NCI-H460 (cell line): ENCODE results near the gene MLX. TPM values are rescaled to one million over a fixed set of nuclear protein-coding genes. Genes with fewer than 3 reads are reported as not detected.
"Not testable (repeated sequence)": the region's sequence is repeated elsewhere in the genome, so short reads cannot be mapped to it uniquely, and the experiment has no call there.

ENCODE experiments used
- DNase-seq: peaks from one replicate; pipeline ENCODE4 v3.0.0-alpha.2; 2016; ENCODE audit warnings: low read depth; ENCODE audit errors: extremely low read depth
- total RNA-seq: library from RNA; depleted of rRNA; stranded (reverse); fragments of >200 nt; shearing (Covaris generic); gene quantifications from 2 replicates; pipeline ENCODE4 v1.2.3, GENCODE V29; 2014; rRNA removed

Gene MLX
- total RNA-seq, 1 experiment from 2014 or later, result 41.4 TPM

DNA sequence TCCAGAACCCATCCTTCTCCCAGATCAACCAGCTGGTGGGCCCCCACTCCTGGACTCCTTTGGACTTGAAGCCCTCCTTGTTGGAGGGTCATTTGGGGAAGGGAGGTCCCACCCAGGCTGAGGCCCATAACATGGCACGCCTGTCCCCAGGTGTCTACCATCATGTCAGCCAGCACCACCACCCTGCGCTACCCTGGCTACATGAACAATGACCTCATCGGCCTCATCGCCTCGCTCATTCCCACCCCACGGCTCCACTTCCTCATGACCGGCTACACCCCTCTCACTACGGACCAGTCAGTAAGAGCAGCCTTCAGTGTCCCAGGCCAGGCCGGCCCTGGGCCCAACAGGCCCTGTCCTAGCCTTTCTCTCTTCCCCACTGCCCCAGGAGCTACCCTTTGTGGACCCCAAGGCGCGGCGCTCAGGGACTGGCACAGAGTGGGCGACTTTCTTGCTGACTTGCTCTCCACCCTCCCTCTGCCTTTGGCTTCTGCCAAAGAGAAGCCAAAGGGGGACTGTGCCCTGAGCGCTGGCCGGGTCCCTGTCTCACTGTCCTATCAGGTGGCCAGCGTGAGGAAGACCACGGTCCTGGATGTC is 46.9 kb downstream of the MLX start:
- no peak for DNase-seq

DNA sequence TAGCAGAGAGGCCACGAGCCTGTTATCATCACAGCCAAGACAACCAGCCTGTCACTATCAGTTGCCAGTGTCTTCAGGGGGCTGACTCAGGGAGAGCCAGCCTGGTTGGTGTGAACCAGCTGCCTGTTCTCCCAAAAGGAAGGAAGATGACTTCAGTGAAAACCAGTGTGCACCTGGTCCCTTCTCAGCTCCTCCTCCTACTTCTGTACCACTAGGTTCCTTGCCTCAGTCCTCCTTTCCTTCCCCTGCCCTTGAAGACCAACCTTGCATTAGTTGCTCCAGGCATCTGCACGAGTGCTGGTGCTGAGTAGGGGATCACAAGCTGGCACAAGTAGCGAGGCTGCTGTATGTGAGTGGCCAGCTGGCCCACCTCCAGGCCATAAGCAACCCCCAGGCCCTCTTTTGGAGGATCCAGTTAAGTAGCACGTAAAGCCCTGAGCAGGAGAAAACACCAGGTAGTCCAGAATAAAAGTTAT is 51.1 kb downstream of the MLX start:
- DNase-seq, result no peak

DNA sequence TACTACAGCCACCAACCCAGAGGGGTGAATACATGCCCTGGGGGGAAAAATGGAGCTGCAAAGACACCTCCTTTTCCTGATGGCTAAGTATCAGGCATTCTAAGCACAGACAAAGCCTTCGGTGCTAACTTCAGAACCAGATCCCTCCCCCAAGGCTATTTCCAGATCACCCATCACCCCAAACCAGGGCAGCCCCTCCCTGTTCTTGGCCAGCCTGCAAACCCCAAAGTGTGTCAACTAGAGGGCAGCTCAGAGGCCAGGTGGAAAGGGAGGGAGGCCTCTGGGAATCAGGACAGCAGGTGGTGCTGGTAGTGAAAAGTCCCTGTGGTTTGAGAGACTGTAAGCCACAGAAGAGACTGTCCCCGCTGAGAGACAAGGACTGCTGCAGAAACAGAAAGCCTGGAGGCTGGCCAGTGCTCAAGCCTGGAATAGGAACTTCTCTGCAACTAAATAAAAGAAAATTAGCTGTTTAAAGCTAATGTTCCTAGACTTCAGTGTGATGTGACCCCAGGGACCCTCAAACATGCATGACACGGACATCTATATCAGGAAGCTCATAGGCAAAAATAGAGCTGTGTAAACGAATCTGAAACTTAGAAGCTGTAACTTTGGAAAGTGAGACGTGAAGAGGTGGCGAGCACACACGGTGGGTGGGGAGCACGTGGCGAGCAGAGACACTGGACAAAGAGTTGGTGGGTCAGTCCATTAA is 51.7 kb downstream of the MLX start:
- no peak for DNase-seq

DNA sequence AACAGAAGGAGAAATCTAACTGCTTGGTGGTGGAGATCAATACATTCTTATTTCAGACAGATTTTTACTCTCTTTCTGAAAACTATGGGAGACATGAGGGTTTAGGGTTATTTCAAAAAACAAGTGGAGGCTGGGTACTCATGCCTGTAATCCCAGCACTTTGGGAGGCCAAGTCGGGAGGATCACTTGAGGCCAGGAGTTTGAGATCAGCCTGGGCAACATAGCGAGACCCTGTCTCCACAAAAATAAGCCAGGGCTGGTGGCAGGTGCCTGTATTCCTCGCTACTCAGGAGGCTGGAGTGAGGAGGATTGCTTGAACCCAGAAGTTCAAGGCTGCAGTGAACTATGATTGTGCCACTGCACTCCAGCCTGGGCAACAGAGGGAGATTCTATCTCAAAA is 55.1 kb downstream of the MLX start:
- DNase-seq, result not testable (repeated sequence)

Other genes starting within 250 kb of the MLX start
- 34.4 and 34.6 TPM in 2 replicates for gene STAT3, start 178.7 kb upstream of the MLX start, total RNA-seq
- gene CAVIN1, start 143.8 kb upstream of the MLX start, total RNA-seq, result 64.0 and 70.4 TPM in 2 replicates
- gene ATP6V0A1, start 108.2 kb upstream of the MLX start, total RNA-seq, result 19.5 and 25.7 TPM in 2 replicates
- gene NAGLU, start 30.9 kb upstream of the MLX start, total RNA-seq, result 15.1 and 15.3 TPM in 2 replicates
- 0.37 and 0.38 TPM in 2 replicates for gene HSD17B1, start 14.2 kb upstream of the MLX start, total RNA-seq
- 36.5 and 38.1 TPM in 2 replicates for gene COASY, start 5.0 kb upstream of the MLX start, total RNA-seq
- gene PSMC3IP, start 10.6 kb downstream of the MLX start, total RNA-seq, result 15.0 and 17.1 TPM in 2 replicates
- gene RETREG3, start 42.3 kb downstream of the MLX start, total RNA-seq, result 32.2 and 35.5 TPM in 2 replicates
- 62.1 and 78.8 TPM in 2 replicates for gene TUBG1, start 42.6 kb downstream of the MLX start, total RNA-seq
- gene TUBG2, start 92.2 kb downstream of the MLX start, total RNA-seq, result 10.2 and 11.5 TPM in 2 replicates
- gene PLEKHH3, start 109.9 kb downstream of the MLX start, total RNA-seq, result 18.3 and 19.4 TPM in 2 replicates
- 0.30 and 0.66 TPM in 2 replicates for gene CCR10, start 114.7 kb downstream of the MLX start, total RNA-seq
- 6.7 and 6.8 TPM in 2 replicates for gene CNTNAP1, start 115.4 kb downstream of the MLX start, total RNA-seq
- gene EZH1, start 177.9 kb downstream of the MLX start, total RNA-seq, result 21.0 and 33.8 TPM in 2 replicates
- 0.63 and 0.74 TPM in 2 replicates for gene RAMP2, start 194.1 kb downstream of the MLX start, total RNA-seq
- gene VPS25, start 206.3 kb downstream of the MLX start, total RNA-seq, result 98.9 and 99.5 TPM in 2 replicates
- gene WNK4, start 213.5 kb downstream of the MLX start, total RNA-seq, result 0.61 and 0.64 TPM in 2 replicates
- 53.0 and 64.3 TPM in 2 replicates for gene COA3, start 231.6 kb downstream of the MLX start, total RNA-seq
- 0.17 and 0.98 TPM in 2 replicates for gene CNTD1, start 231.8 kb downstream of the MLX start, total RNA-seq